GM12874 (cell line): Measurements from ENCODE around the gene RDH5.
A peak's percentile ranks its signal among the peaks of the same experiment; 100 is the strongest.

Source experiments
- CTCF ChIP-seq: IDR thresholded peaks from 2 replicates; pipeline ENCODE4 v1.5.1; 2011; ENCODE audit warnings: low read depth, mild to moderate bottlenecking, control low read depth, low read length, moderate library complexity; ENCODE audit not compliant: insufficient read depth

Gene RDH5

GRCh38 chr12:55720071-55720564 lies at the start of gene RDH5:
Gene RDH5 (plus strand): TSS chr12:55720393. CDS start chr12:55721185, 792 bp downstream.
- TF ChIP-seq CTCF: no peak

GRCh38 chr12:55671746-55672145 lies 48.4 kb upstream of the RDH5 start:
- no peak for TF ChIP-seq CTCF

GRCh38 chr12:55673638-55674037 lies 46.6 kb upstream of the RDH5 start:
- no peak for TF ChIP-seq CTCF

GRCh38 chr12:55675666-55676065 lies 44.5 kb upstream of the RDH5 start:
- no peak for TF ChIP-seq CTCF

GRCh38 chr12:55676707-55677106 lies 43.5 kb upstream of the RDH5 start:
- TF ChIP-seq CTCF: no peak

- no peak for TF ChIP-seq CTCF
These were observed 40.5 kb upstream of the RDH5 start for GRCh38 chr12:55679691-55680090.

- TF ChIP-seq CTCF: peak; percentile 16; the same call in 1 of the 2 replicates
These were observed 38.8 kb upstream of the RDH5 start for GRCh38 chr12:55681142-55682077.
